Mammary epithelial cell (primary cell): ENCODE measurements around the gene SGCA.

Experiments used
- CTCF ChIP-seq, 2 donors: IDR thresholded peaks in 1 of 2; conservative IDR thresholded peaks in 1 of 2; 2 replicates each; pipeline ENCODE4 v1.5.1; 2011 to 2012; ENCODE audit warnings: inconsistent platforms in 2 of 2, low read length in 2 of 2, mild to moderate bottlenecking in 2 of 2, control low read depth in 1 of 2, low read depth in 1 of 2; ENCODE audit not compliant: insufficient read depth in 1 of 2; ENCODE audit errors: extremely low read depth in 1 of 2
- EZH2 ChIP-seq: IDR thresholded peaks from 2 replicates; pipeline ENCODE4 v1.6.1; 2012; ENCODE audit warnings: low read length, inconsistent platforms, borderline replicate concordance

GRCh38 chr17:50155115-50155819 lies 10.5 kb upstream of the SGCA start:
- TF ChIP-seq CTCF (conservative IDR thresholded peaks at IDR 0.05 in 1 of 2, IDR thresholded peaks at IDR 0.05 in 1 of 2; ENCODE audit: extremely low read depth in 1 of 2, insufficient read depth in 1 of 2, low read depth in 1 of 2, low read length in 2 of 2) (no peak), EZH2 (no peak)
